ENCODE data around the gene SERGEF.

SERGEF gene

DNA sequence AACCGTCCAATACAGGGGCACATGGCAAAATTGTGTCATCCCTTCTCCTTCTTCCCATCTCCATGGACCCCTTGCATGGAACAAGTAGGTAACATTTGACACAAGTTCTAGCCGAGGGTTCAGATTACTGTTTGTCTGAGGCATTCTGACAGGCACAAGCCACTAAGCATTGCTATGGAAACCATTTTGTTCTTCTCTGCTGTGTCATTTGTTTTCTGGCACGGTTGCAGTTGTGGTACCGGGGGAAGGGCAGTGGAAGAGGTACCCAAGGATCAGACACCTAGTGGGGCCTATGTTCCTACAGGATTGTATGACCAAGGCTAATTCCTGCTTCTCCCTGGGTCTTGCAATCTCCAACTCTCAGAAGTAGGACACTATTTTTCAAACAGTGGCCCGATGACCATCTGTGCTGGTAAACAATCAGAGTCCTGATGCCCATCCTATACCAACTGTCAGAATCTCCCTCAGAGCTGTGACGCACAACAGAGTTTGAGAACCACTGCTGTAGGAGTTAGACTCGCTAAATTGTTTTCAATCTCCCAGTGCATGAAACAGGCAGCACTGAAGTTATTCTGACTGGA is 209.0 kb downstream of the SERGEF start:
- DNase-seq (ENCODE audit: low read depth in 1 of 2, low spot score in 1 of 2): no peak
- no peak for TF ChIP-seq JUND (IDR thresholded peaks at IDR 0.05; ENCODE audit: low read depth)
- in situ Hi-C loops (cut with HindIII; ENCODE audit: low pct_unique_long_range_greater_than_20kb, low sequenced_read_pairs): no loop called here

DNA sequence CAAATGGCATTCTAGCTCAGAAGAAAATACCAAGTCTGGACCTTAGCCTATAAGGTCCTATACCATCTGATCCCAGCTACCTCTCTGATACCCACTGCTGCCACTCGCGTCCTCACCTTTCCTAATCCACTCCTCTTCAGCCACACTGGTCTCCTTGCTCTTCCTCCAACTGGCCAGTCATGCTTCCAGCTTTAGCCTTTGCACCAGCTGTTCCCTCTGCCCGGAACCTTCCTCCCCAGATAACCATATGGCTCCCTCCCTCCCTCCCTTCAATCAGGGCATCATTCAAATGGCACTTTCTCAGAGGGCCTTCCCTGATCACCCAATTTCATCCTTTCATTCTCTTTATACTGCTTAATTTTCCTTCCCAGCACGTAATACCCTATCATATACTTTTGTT is 210.4 kb downstream of the SERGEF start:
- in situ Hi-C loops (cut with HindIII; ENCODE audit: low pct_unique_long_range_greater_than_20kb, low sequenced_read_pairs): no loop called here
- no peak for DNase-seq (ENCODE audit: low read depth in 1 of 2, low spot score in 1 of 2)
- no peak for TF ChIP-seq JUND (IDR thresholded peaks at IDR 0.05; ENCODE audit: low read depth)

- in situ Hi-C loops (cut with HindIII; ENCODE audit: low pct_unique_long_range_greater_than_20kb, low sequenced_read_pairs): no loop called here
- no peak for DNase-seq (ENCODE audit: low read depth in 1 of 2, low spot score in 1 of 2)
- no peak for TF ChIP-seq JUND (IDR thresholded peaks at IDR 0.05; ENCODE audit: low read depth)
These were observed 211.7 kb downstream of the SERGEF start for GRCh38 chr11:17801166-17801565.

- no peak for TF ChIP-seq JUND (IDR thresholded peaks at IDR 0.05; ENCODE audit: low read depth)
- no peak for DNase-seq (ENCODE audit: low read depth in 1 of 2, low spot score in 1 of 2)
- in situ Hi-C loops (cut with HindIII; ENCODE audit: low pct_unique_long_range_greater_than_20kb, low sequenced_read_pairs): no loop called here
These were observed 213.7 kb downstream of the SERGEF start for GRCh38 chr11:17799147-17799546.

DNA sequence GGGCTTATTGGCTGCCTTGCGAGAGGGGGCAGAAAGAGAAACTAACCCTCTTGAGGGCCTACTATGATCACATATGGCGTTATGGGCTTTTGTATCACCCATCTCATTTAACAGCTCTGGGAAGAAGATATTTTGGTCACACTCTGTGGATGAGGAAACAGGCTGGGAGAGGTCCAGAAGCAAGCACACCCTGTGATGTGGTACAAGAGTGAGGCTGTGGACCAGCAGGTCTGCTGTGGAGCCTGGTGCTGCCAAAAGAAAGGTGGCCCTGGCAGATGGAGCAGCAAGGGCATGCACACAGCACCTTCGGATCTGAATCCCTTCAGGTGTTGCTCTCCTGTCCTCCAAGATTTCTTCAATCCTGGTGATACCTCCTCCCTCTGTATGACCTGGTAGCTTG is 214.1 kb downstream of the SERGEF start:
- no peak for DNase-seq (ENCODE audit: low read depth in 1 of 2, low spot score in 1 of 2)
- TF ChIP-seq JUND (IDR thresholded peaks at IDR 0.05; ENCODE audit: low read depth): no peak
- in situ Hi-C loops (cut with HindIII; ENCODE audit: low pct_unique_long_range_greater_than_20kb, low sequenced_read_pairs): no loop called here

DNA sequence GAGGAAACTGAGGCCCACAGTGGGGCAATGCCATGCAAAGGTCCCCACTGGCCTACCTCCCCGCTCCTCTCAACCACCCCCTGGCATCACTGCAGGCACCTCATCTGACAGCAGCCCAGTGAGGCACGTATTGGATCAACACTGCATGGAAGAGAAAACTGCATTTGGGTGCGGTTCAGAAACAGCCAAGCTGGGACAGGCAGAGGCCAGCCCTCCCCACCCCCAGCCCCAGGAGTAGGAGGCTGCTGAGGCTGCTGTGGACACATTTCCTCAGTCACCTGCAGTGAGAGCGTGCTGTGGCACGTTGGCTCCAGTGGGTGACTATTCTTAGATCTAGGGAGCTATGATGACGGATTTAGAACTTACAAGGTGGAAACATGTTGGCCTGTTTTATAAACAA is 214.6 kb downstream of the SERGEF start:
- in situ Hi-C loops (cut with HindIII; ENCODE audit: low pct_unique_long_range_greater_than_20kb, low sequenced_read_pairs): no loop called here
- TF ChIP-seq JUND (IDR thresholded peaks at IDR 0.05; ENCODE audit: low read depth): no peak
- DNase-seq (ENCODE audit: low read depth in 1 of 2, low spot score in 1 of 2): no peak

GRCh38 chr11:17796154-17796553 is 216.7 kb downstream of the SERGEF start:
- no peak for TF ChIP-seq JUND (IDR thresholded peaks at IDR 0.05; ENCODE audit: low read depth)
- no peak for DNase-seq (ENCODE audit: low read depth in 1 of 2, low spot score in 1 of 2)
- in situ Hi-C loops (cut with HindIII; ENCODE audit: low pct_unique_long_range_greater_than_20kb, low sequenced_read_pairs): no loop called here

DNA sequence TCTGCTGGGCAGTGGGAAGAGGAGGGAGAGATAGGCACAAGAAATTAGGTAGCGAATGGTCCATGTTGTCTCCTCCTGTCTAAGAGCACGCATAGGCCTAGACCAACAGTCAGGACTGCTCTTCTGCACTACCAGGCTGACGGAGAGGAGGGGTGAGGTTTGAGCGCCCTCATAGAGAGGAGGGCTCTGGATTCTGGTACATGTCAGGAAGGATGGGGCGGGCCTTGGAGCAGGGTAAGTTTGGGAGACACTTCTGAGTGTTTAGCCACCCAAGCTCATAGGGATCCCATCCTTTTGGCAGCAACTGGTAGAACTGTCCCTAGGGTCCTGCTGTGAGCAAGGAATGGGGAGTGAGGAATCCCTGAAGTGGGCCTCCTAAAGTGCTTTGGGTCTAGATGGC is 217.9 kb downstream of the SERGEF start:
- no peak for DNase-seq (ENCODE audit: low read depth in 1 of 2, low spot score in 1 of 2)
- no peak for TF ChIP-seq JUND (IDR thresholded peaks at IDR 0.05; ENCODE audit: low read depth)
- in situ Hi-C loops (cut with HindIII; ENCODE audit: low pct_unique_long_range_greater_than_20kb, low sequenced_read_pairs): no loop called here

DNA sequence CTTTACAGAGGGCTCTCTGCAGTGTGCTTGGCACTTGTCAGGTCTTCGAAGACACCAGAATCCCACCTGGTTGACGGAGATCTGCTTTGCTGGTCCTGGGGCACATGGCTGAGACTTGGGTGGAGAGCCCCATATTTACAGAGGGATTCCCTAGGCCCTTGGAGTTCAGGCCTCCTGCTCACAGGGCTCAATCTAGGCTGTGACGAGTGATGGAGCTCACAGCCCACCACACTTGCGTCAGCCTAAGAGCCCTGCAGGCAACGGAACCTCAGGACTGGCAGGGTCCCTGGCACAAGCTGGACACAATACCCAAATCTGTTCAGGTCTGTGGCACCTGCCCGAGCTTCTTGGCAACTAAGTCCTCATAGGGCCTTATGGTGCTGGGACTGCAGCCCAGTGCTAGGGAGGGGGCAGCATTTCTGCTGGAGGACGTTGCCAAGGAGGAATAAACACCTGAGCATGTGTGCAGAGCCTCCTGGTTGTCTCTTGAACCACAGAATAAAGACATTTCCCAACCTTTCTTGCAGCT is 219.1 kb downstream of the SERGEF start:
- no peak for DNase-seq (ENCODE audit: low read depth in 1 of 2, low spot score in 1 of 2)
- TF ChIP-seq JUND (IDR thresholded peaks at IDR 0.05; ENCODE audit: low read depth): no peak
- in situ Hi-C loops (cut with HindIII; ENCODE audit: low pct_unique_long_range_greater_than_20kb, low sequenced_read_pairs): no loop called here

GRCh38 chr11:17792161-17792560 is 220.7 kb downstream of the SERGEF start:
- DNase-seq (ENCODE audit: low read depth in 1 of 2, low spot score in 1 of 2): no peak
- in situ Hi-C loops (cut with HindIII; ENCODE audit: low pct_unique_long_range_greater_than_20kb, low sequenced_read_pairs): no loop called here
- no peak for TF ChIP-seq JUND (IDR thresholded peaks at IDR 0.05; ENCODE audit: low read depth)

- in situ Hi-C loops (cut with HindIII; ENCODE audit: low pct_unique_long_range_greater_than_20kb, low sequenced_read_pairs): no loop called here
- no peak for DNase-seq (ENCODE audit: low read depth in 1 of 2, low spot score in 1 of 2)
- TF ChIP-seq JUND (IDR thresholded peaks at IDR 0.05; ENCODE audit: low read depth): no peak
These were observed 221.7 kb downstream of the SERGEF start for GRCh38 chr11:17791144-17791543.

DNA sequence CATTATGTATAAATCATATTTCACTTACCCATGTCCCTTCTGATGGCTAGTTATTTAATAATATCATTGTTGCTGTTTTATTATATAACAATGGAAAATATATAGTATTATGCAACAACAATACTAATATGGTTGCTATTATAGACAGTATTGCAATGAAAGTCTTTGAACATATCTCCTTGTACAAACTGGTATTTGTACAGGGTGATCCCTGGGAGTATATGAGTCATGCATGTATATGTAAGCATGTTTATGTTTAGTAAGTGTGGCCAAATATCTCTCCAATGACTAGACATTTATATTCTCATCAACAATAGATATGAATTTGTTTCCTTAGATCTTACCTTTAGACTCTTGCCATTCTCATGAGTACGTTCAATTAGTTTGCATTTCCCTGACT is 222.4 kb downstream of the SERGEF start:
- no peak for DNase-seq (ENCODE audit: low read depth in 1 of 2, low spot score in 1 of 2)
- no peak for TF ChIP-seq JUND (IDR thresholded peaks at IDR 0.05; ENCODE audit: low read depth)
- in situ Hi-C loops (cut with HindIII; ENCODE audit: low pct_unique_long_range_greater_than_20kb, low sequenced_read_pairs): no loop called here

DNA sequence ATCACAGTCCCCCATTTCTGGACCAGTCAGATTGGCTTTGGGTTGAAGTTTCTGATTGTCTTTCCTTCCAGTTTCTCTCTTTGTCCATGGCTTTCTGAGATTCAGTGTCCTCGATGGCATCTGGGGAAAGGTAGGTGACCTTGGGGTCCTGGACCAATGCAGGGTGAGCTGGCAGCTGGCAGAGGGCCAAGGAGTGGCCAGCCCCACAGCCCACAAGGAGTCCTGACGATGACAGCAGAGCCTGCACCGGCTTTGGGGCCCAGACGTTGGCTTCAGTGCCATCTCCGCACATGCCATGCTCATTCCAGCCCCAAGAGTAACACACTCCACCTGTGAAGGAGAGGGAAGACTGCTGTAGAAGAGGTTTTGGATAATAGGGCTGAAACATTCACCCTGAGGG is 224.8 kb downstream of the SERGEF start:
- in situ Hi-C loops (cut with HindIII; ENCODE audit: low pct_unique_long_range_greater_than_20kb, low sequenced_read_pairs): no loop called here
- DNase-seq (ENCODE audit: low read depth in 1 of 2, low spot score in 1 of 2): no peak
- TF ChIP-seq JUND (IDR thresholded peaks at IDR 0.05; ENCODE audit: low read depth): no peak
